Stimulated activated CD4-positive, alpha-beta T cell treated with anti-CD3 and anti-CD28 coated beads, Interleukin-1b, Interleukin-23, amount 100 ng/mL, for 24 hours (primary cell): ENCODE data around the gene POLE4.

Source experiments
- DNase-seq, 4 experiments: peaks; one replicate each; pipeline ENCODE4 v3.0.0-alpha.2; 2020; ENCODE audit warnings: low read depth in 4 of 4, low spot score in 1 of 4

Gene POLE4

GRCh38 chr2:74939919-74940812 lies 18.3 kb upstream of the POLE4 start:
- no peak for DNase-seq

DNA sequence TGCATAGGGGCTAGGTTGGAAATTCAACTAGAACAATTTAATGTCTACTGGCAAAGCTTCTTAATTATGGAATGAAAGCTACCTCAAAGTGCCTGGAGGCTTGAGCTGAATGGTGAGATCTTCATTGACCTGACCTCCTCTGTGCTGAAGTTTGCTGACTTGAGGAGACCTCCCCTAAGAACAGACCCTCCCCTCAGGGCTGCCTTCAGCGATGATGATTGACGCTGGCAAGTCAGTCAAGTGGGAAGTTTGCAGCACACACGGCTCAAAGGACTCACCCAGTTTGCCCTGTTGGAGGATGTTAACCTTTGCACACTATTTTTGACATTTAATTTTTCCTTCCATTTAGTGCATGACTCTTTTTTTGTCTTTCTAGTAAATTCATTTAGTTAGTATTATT lies 17.2 kb upstream of the POLE4 start:
- no peak for DNase-seq

DNA sequence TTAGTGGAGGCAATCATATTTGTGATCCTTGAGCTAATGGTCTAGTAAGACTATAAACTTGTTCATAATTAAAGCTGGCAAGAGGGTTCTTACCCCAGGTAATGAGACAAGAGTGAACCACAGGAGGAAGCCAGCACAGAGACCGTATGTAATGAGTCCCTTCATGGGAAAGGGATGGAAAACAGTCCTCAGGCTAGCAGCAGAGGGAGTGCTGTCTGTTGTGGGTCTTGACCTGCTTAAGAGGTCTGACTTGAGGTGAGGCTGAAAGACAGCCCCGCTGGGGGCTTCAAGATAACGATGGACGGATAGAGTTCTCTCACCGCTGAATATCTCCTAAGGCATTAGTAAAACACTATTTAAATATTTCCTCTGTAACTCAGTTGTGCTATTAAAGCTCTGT lies 16.2 kb upstream of the POLE4 start:
- DNase-seq: no peak

DNA sequence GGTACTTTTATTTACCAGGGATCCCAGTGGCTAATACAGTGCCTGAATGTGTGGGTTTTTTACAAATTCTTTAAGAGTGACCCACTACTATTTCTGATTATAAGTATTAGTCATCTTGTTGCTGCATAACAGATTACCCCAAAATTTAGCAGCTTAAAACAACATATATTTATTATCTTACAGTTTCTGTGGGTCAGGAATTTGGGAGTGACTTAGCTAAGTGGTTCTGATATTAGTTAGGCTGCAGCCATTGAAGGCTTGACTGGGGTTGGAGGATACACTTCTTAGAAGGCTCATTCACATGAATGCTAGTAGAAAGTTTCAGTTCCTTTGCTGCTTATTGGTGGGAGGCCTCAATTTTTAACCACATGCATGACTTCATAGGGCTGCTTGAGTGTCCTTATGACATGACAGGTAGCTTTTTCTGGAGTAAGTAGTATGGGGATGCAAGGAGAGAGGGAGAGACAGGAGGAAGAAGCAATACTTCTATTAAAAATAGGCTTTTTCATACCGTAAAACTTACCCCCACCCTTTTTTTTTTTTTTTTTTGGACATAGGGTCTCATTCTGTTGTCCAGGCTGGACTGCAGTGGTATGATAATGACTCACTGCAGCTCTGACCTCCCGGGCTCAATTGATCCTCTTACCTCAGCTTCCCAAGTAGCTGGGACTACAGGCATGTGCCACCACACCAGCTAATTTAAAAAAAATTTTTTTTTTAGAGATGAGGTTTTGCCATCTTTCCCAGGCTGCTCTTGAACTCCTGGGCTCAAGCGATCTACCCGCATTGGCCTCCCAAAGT lies 13.3 kb upstream of the POLE4 start:
- DNase-seq: no peak

GRCh38 chr2:74945788-74946331 lies 12.6 kb upstream of the POLE4 start:
- DNase-seq: no peak

- DNase-seq: no peak
These were observed 10.7 kb upstream of the POLE4 start for GRCh38 chr2:74947703-74948102.

DNA sequence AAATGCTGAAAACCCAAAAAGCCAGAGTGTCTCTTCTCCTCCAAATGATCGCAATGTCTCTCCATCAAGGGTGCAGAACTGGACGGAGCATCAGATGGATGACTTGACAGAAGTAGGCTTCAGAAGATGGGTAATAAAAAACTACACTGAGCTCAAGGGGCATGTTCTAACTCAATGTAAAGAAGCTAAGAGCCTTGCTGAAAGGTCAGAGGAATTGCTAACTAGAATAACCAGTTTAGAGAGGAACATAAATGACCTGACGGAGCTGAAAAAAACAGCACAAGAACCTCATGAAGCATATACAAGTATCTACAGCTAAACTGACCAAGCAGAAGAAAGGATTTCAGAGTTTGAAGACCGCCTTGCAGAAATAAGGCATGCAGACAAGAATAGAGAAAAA lies 9.7 kb upstream of the POLE4 start:
- DNase-seq: no peak

DNA sequence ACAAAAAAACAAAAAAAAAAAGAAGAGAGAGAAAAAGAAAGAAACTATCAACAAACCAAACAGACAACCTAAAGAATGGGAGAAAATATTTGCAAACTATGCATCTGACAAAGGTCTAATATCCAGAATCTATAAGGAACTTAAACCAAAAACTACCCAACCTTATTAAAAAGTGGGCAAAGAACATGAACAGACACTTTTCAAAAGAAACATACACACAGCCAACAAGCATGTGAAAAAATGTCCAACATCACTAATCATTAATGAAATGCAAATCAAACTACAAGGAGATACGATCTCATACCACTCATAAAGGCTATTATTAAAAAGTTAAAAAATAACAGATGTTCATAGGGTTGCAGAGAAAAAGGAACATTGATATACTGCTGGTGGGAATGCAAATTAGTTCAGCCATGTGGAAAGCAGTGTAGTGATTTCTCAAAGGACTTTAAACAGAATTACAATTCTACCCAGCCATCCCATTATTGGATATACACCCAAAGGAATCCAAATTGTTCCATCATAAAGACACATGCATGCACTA lies 7.2 kb upstream of the POLE4 start:
- DNase-seq: no peak

- no peak for DNase-seq
These were observed 5.9 kb upstream of the POLE4 start for GRCh38 chr2:74952575-74952974.

- DNase-seq: no peak
These were observed 4.5 kb upstream of the POLE4 start for GRCh38 chr2:74953796-74954499.

GRCh38 chr2:74954500-74954874 lies 4.0 kb upstream of the POLE4 start:
- DNase-seq: no peak

DNA sequence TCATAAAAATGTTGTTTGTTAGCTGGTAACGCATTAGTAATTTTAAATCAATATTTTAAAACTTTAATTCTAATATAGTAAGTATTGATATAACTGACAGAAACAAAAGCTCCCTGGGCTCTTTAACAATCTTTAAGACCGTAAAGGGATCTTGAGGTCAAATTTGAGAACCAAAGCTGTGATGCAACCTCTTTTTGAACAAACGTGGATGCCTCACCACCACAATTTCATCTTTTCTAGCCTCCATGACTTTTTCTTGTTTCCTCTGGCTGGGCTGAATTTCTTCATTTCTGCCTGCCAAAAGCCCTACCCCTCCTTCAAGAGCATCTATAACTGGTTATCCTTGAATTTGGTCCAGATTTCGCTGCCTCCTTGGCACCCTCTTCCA lies 563 bp upstream of the POLE4 start:
- DNase-seq: no peak

DNA sequence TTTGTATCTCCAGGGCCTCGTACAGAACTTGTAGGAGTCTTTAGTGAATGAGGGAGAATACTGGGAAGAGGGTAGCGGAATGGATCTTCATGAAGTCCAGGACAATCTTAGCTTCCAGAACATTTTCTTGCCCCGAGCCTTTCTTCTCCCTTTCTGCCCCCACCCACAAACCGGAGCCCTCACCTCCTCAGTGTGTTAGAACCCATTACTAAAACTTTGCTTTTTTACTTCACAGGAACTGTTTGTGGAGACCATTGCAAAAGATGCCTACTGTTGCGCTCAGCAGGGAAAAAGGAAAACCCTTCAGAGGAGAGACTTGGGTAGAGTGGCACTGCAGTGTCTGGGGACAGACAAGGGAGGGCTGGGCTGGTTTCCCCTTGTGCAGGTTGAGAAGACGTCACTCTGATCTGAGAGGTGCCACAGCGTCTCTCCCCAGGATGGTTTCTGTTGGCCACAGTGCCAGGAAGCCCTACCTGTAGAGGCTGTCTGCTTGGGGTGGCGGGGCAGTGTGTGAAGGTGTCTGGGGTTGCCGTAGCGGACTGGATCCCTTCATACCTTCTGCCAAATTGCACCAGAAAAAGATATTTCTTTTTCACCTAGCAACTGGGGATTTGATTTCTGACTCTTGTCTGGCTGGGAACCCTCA lies 786 bp downstream of the POLE4 start:
- DNase-seq: no peak

- DNase-seq: no peak
These were observed 8.4 kb downstream of the POLE4 start for GRCh38 chr2:74966887-74967286.

GRCh38 chr2:74975016-74975415 lies 16.6 kb downstream of the POLE4 start:
- no peak for DNase-seq

DNA sequence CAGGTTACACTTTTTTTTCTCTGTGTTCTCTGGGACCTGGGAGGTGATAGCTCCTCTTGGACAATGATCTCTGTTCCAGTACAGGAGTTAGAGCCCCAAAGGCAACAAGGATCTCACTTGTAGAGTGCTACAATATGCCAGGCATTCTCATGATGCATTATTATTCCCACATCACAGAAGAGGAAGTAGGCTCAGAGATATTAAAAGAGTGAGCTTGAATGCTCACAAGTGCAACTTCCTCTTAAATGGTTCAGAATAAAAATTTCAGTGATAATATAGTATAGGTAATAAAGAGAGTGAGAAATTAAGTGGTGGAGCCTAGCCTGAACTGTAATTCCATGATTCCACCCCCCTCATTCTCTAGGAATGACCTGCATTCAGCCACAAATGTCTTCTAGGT lies 21.4 kb downstream of the POLE4 start:
- no peak for DNase-seq

DNA sequence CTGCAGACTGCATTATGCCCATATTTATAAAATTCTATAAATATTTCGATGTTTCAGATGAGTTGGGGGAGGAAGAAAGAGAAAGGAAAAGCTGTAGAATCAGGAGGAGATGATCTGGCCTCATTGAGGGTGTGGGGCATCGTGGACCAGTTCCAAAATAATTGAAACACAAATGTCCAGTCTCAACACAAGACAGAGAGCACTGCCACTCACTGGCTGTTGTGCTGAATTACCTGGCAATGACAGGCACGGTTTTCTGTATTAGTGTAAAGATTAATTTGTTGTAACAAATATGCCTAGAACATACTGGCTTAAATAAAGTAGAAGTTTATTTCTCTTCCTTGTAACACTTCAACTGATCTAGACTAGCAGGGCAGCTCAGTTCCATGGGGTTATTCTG lies 24.1 kb downstream of the POLE4 start:
- no peak for DNase-seq

- DNase-seq: no peak
These were observed 25.4 kb downstream of the POLE4 start for GRCh38 chr2:74983631-74984392.

DNA sequence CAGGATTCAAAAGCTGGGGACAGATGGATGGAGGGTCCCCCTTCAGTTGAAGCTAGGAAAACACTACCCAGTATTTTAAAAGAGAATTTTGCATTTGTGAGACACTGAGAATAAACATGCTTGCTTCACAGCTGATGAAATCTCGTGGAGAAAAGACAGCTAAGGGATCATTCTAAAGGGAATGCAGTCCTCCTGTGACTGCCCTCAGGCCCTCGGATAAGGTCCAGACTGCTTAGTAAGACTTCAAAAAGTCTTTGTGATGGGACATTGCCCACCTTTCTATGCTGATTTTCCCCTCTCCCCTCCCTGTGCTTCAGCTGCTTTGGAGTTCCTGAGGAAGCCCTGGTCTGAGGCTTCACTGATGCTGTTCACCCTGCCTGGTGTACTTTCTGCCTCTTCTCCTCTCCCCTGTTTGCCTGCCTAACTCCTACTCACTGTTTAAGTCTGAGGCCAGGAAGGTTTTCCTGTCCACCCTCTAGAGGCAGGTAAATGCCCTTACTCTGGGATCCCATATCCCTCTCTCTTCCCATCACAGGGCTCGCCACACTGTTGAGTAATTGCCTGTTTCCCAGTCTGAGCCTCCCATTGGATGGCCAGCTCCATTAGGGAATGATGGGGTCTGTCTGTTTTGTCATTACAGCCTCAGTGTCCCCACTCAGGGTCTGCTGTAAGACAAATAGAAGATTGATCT lies 26.6 kb downstream of the POLE4 start:
- DNase-seq: no peak
